ENCODE results near the gene ARHGAP24. TPM values are rescaled to one million over a fixed set of nuclear protein-coding genes. Genes with fewer than 3 reads are reported as not detected.

Gene ARHGAP24
- total and polyA plus RNA-seq, 3 experiments from 2014 or later: not detected

GRCh38 chr4:85761803-85762528 lies 287.0 kb downstream of the ARHGAP24 start:
- Mint-ChIP-seq H3K27me3 (peaks cover 0 to 2% of the 10 kb centered on the region in 2 donors), H3K4me3 (no peak overlapping the region), H3K36me3 (no peaks in the 10 kb centered on the region), H3K27ac (no peak overlapping the region), H3K4me1 (no peaks in the 10 kb centered on the region), H3K9me3 (peaks cover 0 to 17% (median 4%) of the 10 kb centered on the region in 5 donors)
- H3K4me1 ChIP-seq (ENCODE audit: insufficient read depth, low read length): no peaks in the 10 kb centered on the region
- DNase-seq: no peak
- H3K9me3 ChIP-seq (ENCODE audit: low read length): no peaks in the 10 kb centered on the region
- no peak overlapping the region for H3K4me3 ChIP-seq (ENCODE audit: low read length)
- no peaks in the 10 kb centered on the region for H3K27me3 ChIP-seq (ENCODE audit: insufficient read depth, low read length, poor library complexity, severe bottlenecking)
- CTCF ChIA-PET: no interaction called here
- POLR2A ChIA-PET: no interaction called here
- no peaks in the 10 kb centered on the region for H3K36me3 ChIP-seq (ENCODE audit: insufficient read depth, low read length)
- H3K27ac ChIP-seq (ENCODE audit: low read depth, low read length): no peak overlapping the region

DNA sequence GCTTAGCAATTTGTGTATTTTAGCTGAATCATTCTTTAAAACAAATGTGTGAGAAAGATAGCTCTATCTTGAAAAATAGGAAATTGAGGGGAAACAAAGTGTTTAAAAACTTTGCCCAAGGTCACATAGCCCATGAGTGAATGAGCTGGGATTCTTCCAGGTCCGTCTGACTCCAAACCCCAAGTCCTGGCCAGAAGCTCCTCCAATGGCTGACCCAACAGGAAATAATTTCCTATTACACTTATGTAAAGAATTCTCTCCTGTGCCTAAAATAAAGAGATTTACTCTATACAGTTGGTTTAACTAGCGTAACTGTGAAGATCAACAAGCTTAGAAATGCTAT lies 287.6 kb downstream of the ARHGAP24 start:
- H3K9me3 Mint-ChIP-seq: peaks cover 0 to 17% (median 4%) of the 10 kb centered on the region in 5 donors
- peaks cover 0 to 2% of the 10 kb centered on the region in 2 donors for H3K27me3 Mint-ChIP-seq
- Histone ChIP-seq H3K27me3 (ENCODE audit: insufficient read depth, low read length, poor library complexity, severe bottlenecking) (no peaks in the 10 kb centered on the region), H3K4me3 (ENCODE audit: low read length) (no peak overlapping the region), H3K9me3 (ENCODE audit: low read length) (no peaks in the 10 kb centered on the region), H3K27ac (ENCODE audit: low read depth, low read length) (no peak overlapping the region), H3K4me1 (ENCODE audit: insufficient read depth, low read length) (no peaks in the 10 kb centered on the region), H3K36me3 (ENCODE audit: insufficient read depth, low read length) (no peaks in the 10 kb centered on the region)
- H3K27ac Mint-ChIP-seq: no peak overlapping the region
- H3K4me1 Mint-ChIP-seq: no peaks in the 10 kb centered on the region
- no peak overlapping the region for H3K4me3 Mint-ChIP-seq
- no peaks in the 10 kb centered on the region for H3K36me3 Mint-ChIP-seq
- DNase-seq: no peak
- ChIA-PET CTCF (no interaction called here), POLR2A (no interaction called here)

DNA sequence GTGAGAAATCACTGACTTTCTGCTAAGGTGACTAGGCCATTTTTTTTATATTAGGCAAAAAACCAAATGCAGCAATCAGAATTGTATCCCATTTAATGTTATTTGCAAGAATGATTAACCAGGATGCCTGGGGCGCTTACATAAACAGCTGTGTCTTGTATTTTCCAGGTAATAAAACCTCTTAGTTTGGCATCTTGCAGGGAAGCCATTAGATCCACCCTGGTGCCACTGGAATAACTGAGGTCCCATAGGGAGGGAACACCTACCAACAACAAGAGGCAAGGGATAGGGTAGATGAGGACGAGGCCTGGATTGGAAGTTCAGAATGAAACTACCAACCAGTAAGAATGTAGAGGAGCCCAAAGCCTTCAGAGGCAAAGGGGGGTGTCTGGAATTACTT lies 288.3 kb downstream of the ARHGAP24 start:
- Mint-ChIP-seq H3K27ac (no peak overlapping the region), H3K9me3 (peaks cover 0 to 13% (median 4%) of the 10 kb centered on the region in 5 donors), H3K4me1 (no peaks in the 10 kb centered on the region), H3K27me3 (peaks cover 0 to under 1% of the 10 kb centered on the region in 2 donors), H3K4me3 (no peak overlapping the region), H3K36me3 (no peaks in the 10 kb centered on the region)
- Histone ChIP-seq H3K27ac (ENCODE audit: low read depth, low read length) (no peak overlapping the region), H3K4me3 (ENCODE audit: low read length) (no peak overlapping the region), H3K9me3 (ENCODE audit: low read length) (no peaks in the 10 kb centered on the region), H3K4me1 (ENCODE audit: insufficient read depth, low read length) (no peaks in the 10 kb centered on the region), H3K36me3 (ENCODE audit: insufficient read depth, low read length) (no peaks in the 10 kb centered on the region), H3K27me3 (ENCODE audit: insufficient read depth, low read length, poor library complexity, severe bottlenecking) (no peaks in the 10 kb centered on the region)
- DNase-seq: no peak
- ChIA-PET POLR2A (no interaction called here), CTCF (no interaction called here)

GRCh38 chr4:85767649-85768048 lies 292.7 kb downstream of the ARHGAP24 start:
- Mint-ChIP-seq H3K36me3 (no peaks in the 10 kb centered on the region), H3K4me3 (no peak overlapping the region), H3K27me3 (no peaks in the 10 kb centered on the region), H3K4me1 (no peaks in the 10 kb centered on the region), H3K9me3 (peaks cover 0 to 9% (median 1%) of the 10 kb centered on the region in 5 donors), H3K27ac (no peak overlapping the region)
- ChIA-PET POLR2A (no interaction called here), CTCF (no interaction called here)
- Histone ChIP-seq H3K27me3 (ENCODE audit: insufficient read depth, low read length, poor library complexity, severe bottlenecking) (no peaks in the 10 kb centered on the region), H3K9me3 (ENCODE audit: low read length) (no peaks in the 10 kb centered on the region), H3K4me3 (ENCODE audit: low read length) (no peak overlapping the region), H3K27ac (ENCODE audit: low read depth, low read length) (no peak overlapping the region), H3K36me3 (ENCODE audit: insufficient read depth, low read length) (no peaks in the 10 kb centered on the region), H3K4me1 (ENCODE audit: insufficient read depth, low read length) (no peaks in the 10 kb centered on the region)
- DNase-seq: no peak

DNA sequence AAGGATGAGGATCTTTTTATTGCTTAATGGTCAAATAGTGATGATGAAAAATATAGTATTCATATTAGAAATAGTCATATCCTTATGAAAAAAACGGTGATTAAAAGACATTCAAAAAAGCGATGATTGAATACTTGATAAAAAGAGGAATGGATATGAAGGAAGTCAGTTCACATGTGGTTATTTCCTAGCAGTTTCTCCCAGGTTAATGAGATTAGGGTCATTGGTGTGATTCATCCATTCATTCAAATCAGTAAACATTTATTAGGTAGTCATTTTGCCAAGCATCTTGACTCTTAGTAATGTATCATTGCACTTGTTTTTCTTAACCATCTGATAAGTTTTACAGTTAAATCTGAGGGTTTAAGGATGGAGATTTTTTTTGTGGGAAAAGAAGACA lies 294.1 kb downstream of the ARHGAP24 start:
- DNase-seq: no peak

GRCh38 chr4:85772470-85772869 lies 297.5 kb downstream of the ARHGAP24 start:
- peaks cover 0 to 6% (median 0%) of the 10 kb centered on the region in 5 donors for H3K9me3 Mint-ChIP-seq
- no peak overlapping the region for H3K27ac Mint-ChIP-seq
- Histone ChIP-seq H3K27me3 (ENCODE audit: insufficient read depth, low read length, poor library complexity, severe bottlenecking) (no peaks in the 10 kb centered on the region), H3K27ac (ENCODE audit: low read depth, low read length) (no peak overlapping the region), H3K36me3 (ENCODE audit: insufficient read depth, low read length) (no peaks in the 10 kb centered on the region), H3K4me1 (ENCODE audit: insufficient read depth, low read length) (no peaks in the 10 kb centered on the region), H3K9me3 (ENCODE audit: low read length) (no peaks in the 10 kb centered on the region), H3K4me3 (ENCODE audit: low read length) (no peak overlapping the region)
- no peaks in the 10 kb centered on the region for H3K36me3 Mint-ChIP-seq
- H3K4me3 Mint-ChIP-seq: no peak overlapping the region
- no peaks in the 10 kb centered on the region for H3K27me3 Mint-ChIP-seq
- no peaks in the 10 kb centered on the region for H3K4me1 Mint-ChIP-seq
- CTCF ChIA-PET: no interaction called here
- POLR2A ChIA-PET: no interaction called here
- no peak for DNase-seq

More for the DNA sequence above, 294.1 kb downstream of the ARHGAP24 start:
- Mint-ChIP-seq H3K27me3 (no peaks in the 10 kb centered on the region), H3K27ac (no peak overlapping the region), H3K36me3 (no peaks in the 10 kb centered on the region), H3K9me3 (peaks cover 0 to 11% (median 1%) of the 10 kb centered on the region in 5 donors), H3K4me3 (no peak overlapping the region), H3K4me1 (no peaks in the 10 kb centered on the region)
- Histone ChIP-seq H3K27me3 (ENCODE audit: insufficient read depth, low read length, poor library complexity, severe bottlenecking) (no peaks in the 10 kb centered on the region), H3K27ac (ENCODE audit: low read depth, low read length) (no peak overlapping the region), H3K4me3 (ENCODE audit: low read length) (no peak overlapping the region), H3K36me3 (ENCODE audit: insufficient read depth, low read length) (no peaks in the 10 kb centered on the region), H3K9me3 (ENCODE audit: low read length) (no peaks in the 10 kb centered on the region), H3K4me1 (ENCODE audit: insufficient read depth, low read length) (no peaks in the 10 kb centered on the region)
- ChIA-PET POLR2A (no interaction called here), CTCF (no interaction called here)

DNA sequence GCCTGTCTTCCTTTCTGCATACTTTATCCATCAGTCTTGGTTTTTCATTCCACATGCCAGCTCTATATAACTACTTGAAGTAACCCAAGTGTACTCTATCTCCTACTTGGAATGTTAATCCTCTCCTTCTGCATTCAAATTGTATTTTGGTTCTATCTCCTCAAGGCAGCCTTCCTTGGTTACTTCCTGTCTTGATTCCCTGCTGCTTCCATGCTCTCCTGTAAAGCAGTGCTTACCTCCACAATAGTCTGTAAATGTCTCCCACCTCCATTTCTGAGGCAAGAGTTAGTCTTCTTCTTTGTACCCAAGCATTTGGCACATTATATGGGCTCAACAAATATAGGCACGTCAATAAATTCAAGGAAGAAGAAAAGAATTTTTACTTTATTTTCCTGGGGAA lies 298.4 kb downstream of the ARHGAP24 start:
- DNase-seq: no peak
- H3K4me1 Mint-ChIP-seq: no peaks in the 10 kb centered on the region

DNA sequence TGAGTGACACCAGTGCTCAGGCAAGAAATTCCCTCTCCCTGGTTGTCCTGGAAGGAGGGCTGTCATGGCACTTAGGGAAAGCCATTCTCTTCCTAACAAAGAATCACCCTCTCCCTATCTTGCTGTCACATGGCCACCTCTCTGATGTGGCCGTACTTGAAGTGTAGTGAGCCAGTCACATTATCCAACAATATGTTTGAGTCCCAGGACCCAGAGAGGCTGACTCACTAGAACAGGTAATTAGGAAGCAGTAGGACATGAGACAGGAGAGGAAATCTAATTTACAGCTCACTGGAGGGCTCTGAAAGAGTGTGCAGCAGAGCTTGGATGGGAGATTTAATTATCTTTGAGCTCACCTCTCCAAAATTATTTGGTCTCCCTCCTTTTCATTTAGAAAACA lies 299.1 kb downstream of the ARHGAP24 start:
- no peaks in the 10 kb centered on the region for H3K9me3 ChIP-seq (ENCODE audit: low read length)
- Mint-ChIP-seq H3K27ac (no peak overlapping the region), H3K9me3 (peaks cover 0 to 10% (median 0%) of the 10 kb centered on the region in 5 donors), H3K36me3 (no peaks in the 10 kb centered on the region), H3K27me3 (no peaks in the 10 kb centered on the region), H3K4me3 (no peak overlapping the region), H3K4me1 (no peaks in the 10 kb centered on the region)
- no peak overlapping the region for H3K27ac ChIP-seq (ENCODE audit: low read depth, low read length)
- H3K4me3 ChIP-seq (ENCODE audit: low read length): no peak overlapping the region
- no peaks in the 10 kb centered on the region for H3K27me3 ChIP-seq (ENCODE audit: insufficient read depth, low read length, poor library complexity, severe bottlenecking)
- CTCF ChIA-PET: no interaction called here
- no peaks in the 10 kb centered on the region for H3K4me1 ChIP-seq (ENCODE audit: insufficient read depth, low read length)
- POLR2A ChIA-PET: no interaction called here
- no peak for DNase-seq
- H3K36me3 ChIP-seq (ENCODE audit: insufficient read depth, low read length): no peaks in the 10 kb centered on the region

More for the DNA sequence above, 298.4 kb downstream of the ARHGAP24 start:
- ChIA-PET POLR2A (no interaction called here), CTCF (no interaction called here)
- H3K36me3 Mint-ChIP-seq: no peaks in the 10 kb centered on the region
- H3K4me1 ChIP-seq (ENCODE audit: insufficient read depth, low read length): no peaks in the 10 kb centered on the region
- no peak overlapping the region for H3K27ac ChIP-seq (ENCODE audit: low read depth, low read length)
- no peaks in the 10 kb centered on the region for H3K9me3 ChIP-seq (ENCODE audit: low read length)
- no peak overlapping the region for H3K27ac Mint-ChIP-seq
- no peak overlapping the region for H3K4me3 Mint-ChIP-seq
- H3K27me3 Mint-ChIP-seq: no peaks in the 10 kb centered on the region
- H3K27me3 ChIP-seq (ENCODE audit: insufficient read depth, low read length, poor library complexity, severe bottlenecking): no peaks in the 10 kb centered on the region
- H3K4me3 ChIP-seq (ENCODE audit: low read length): no peak overlapping the region
- H3K9me3 Mint-ChIP-seq: peaks cover 0 to 7% (median 0%) of the 10 kb centered on the region in 5 donors
- H3K36me3 ChIP-seq (ENCODE audit: insufficient read depth, low read length): no peaks in the 10 kb centered on the region
